ENCODE results near the gene NKX2-2. TPM values are rescaled to one million over a fixed set of nuclear protein-coding genes. Genes with fewer than 3 reads are reported as not detected.

Gene NKX2-2
- total RNA-seq: not detected in 2 replicates

DNA sequence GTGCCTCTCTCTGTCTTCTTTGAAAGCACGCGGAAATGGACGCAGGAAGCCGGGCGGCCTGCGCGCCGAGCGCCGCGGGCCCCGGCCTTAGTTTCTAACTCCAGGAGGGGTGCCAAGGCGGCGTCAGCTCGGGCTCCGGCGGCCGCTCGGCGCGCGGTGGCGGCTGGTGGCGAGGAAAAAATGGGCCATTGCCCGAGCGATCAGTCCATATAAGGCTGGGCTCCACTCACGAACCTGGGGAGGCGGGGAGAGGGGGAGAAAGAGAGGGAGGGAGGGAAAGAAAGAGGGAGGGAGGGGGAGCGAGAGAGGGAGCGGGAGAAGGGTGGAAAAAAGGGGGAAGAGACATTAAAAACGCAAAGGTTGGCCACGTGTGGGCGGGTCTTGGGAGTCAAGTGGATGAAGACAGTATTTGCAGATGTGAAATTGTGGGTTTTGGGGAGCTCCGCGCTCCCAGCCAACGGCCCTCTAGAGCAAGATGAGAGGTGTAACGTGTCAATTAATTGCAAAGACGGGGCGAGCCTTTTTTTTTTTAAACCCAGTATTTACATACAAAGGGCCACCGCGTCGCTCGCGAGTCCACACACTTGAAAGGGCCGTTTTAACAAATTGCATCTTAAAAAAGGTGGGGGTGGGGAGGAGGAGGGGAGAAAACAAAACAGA, at the start of gene NKX2-2:
TSS of gene NKX2-2 (minus strand) at position 184 of the 660 bp plus-strand sequence. CDS start 395 bp downstream, outside the sequence.

Other genes with a start within 250 kb of the NKX2-2 start
- gene XRN2, start 210.7 kb downstream of the NKX2-2 start, total RNA-seq: 97.1 and 99.9 TPM in 2 replicates
- not detected in 2 replicates for gene NKX2-4, start 116.5 kb downstream of the NKX2-2 start, total RNA-seq
- not detected in 2 replicates for gene PAX1, start 191.6 kb upstream of the NKX2-2 start, total RNA-seq